Kidney (tissue), 14 donors: ENCODE data around the gene LMAN2. TPM values are rescaled to one million over a fixed set of nuclear protein-coding genes. Genes with fewer than 3 reads are reported as not detected.
A peak's percentile ranks its signal among the peaks of the same experiment; 100 is the strongest.

ENCODE experiments used
- DNase-seq, 5 donors: peaks; one replicate each; pipeline ENCODE4 v3.0.0-alpha.2; 2013 to 2020
- FAIRE-seq: peaks from 2 replicates; lab custom pipeline; 2012; peaks lifted over from hg19 to GRCh38; lab: Jason Lieb, UNC
- H3K27ac ChIP-seq, 2 donors: one replicate each; pipeline ENCODE4 v1.7.0; 2013; ENCODE audit warnings: low read depth in 2 of 2, low read length in 2 of 2, inconsistent platforms in 1 of 2
- H3K27me3 ChIP-seq: one replicate; pipeline ENCODE4 v1.7.1; 2013; ENCODE audit warnings: low read length, inconsistent platforms; ENCODE audit not compliant: control insufficient read depth, insufficient read depth
- H3K36me3 ChIP-seq, 3 donors: one replicate each; pipeline versions ENCODE4 v1.7.0 to v1.7.1; 2013; ENCODE audit warnings: low read length in 3 of 3, control low read depth in 1 of 3, inconsistent platforms in 1 of 3; ENCODE audit not compliant: insufficient read depth in 3 of 3, control insufficient read depth in 2 of 3
- H3K4me1 ChIP-seq, 3 donors: one replicate each; pipeline versions ENCODE4 v1.7.0 to v1.7.1; 2013; ENCODE audit warnings: low read length in 3 of 3, inconsistent platforms in 1 of 3, low read depth in 1 of 3; ENCODE audit not compliant: control insufficient read depth in 2 of 3, insufficient read depth in 2 of 3
- H3K4me3 ChIP-seq, 3 donors: one replicate each; pipeline versions ENCODE4 v1.7.0 to v1.8.1; 2013; ENCODE audit warnings: low read length in 3 of 3, control low read depth in 1 of 3, inconsistent platforms in 1 of 3
- H3K9ac ChIP-seq, 3 donors: one replicate each; pipeline versions ENCODE4 v1.7.0 to v1.7.1; 2013; ENCODE audit warnings: low read length in 3 of 3, control low read depth in 1 of 3, inconsistent platforms in 1 of 3
- H3K9me3 ChIP-seq, 3 donors: one replicate each; pipeline versions ENCODE4 v1.7.0 to v1.7.1; 2013; ENCODE audit warnings: low read length in 3 of 3, control low read depth in 1 of 3, inconsistent platforms in 1 of 3; ENCODE audit not compliant: control insufficient read depth in 2 of 3, insufficient read depth in 1 of 3
- intact Hi-C: fragments of 100-400 bp; cut with DNase I; formaldehyde crosslinking; loops from one replicate; pipeline ENCODE4 v1.11.1; 2022
- polyA plus RNA-seq: library from polyadenylated mRNA; stranded (reverse); fragments of 350-450 nt; fragmentation: Illumina TruSeq; extraction: RNeasy Lipid Tissue Mini Kit (QIAGEN cat#74804); gene quantifications from one replicate; pipeline ENCODE4 v1.2.3, GENCODE V29; 2014; ENCODE audit warnings: low read depth, low replicate concordance; ENCODE audit not compliant: insufficient read depth
- total RNA-seq: library from RNA; stranded (reverse); fragmentation: NEBNext Ultra II Directional; extraction: Animal tissue kit (Norgen Biotek cat#: 25700); gene quantifications from one replicate; pipeline ENCODE4 v1.2.1, GENCODE V29; 2021
- TF ChIP-seq, protein P1 (sequence below): IDR thresholded peaks from 3 replicates; pipeline ENCODE4 v1.5.1; 2012; ENCODE audit warnings: mild to moderate bottlenecking, moderate library complexity, borderline replicate concordance; ENCODE audit not compliant: insufficient read depth; ENCODE audit errors: extremely low read depth
- donor health status: control.
- donor health status: control.
- donor health status: control.
- donor health status: control.
- donor health status: control.
- donor health status: DM: yes; HTN: yes; CAD: no.
- donor health status: Normal renal cell carcinoma (clear cell type).

LMAN2 gene
- total and polyA plus RNA-seq, 2 donors from 2014 or later, result 137 to 190 TPM

DNA sequence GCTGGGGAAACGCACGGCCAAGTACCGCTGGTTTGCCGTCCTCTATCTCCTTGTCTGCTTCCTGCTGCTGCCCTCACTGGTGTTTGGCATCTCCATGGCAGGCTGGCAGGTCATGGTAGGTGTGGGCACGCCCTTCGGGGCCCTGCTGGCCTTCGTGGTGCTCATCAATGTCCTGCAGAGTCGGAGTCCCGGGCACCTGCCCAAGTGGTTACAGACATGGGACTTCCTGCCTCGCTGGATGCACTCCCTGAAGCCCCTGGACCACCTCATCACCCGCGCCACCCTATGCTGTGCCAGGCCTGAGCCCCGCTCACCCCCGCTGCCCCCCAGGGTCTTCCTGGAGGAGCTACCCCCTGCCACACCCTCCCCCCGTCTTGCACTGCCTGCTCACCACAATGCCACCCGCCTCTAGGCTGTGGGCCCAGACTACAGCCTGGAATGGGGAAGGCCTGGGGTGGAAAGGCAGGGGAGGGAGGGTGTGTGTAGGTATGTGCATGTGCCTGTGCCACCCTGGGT is 46.5 kb upstream of the LMAN2 start:
- Histone ChIP-seq H3K27ac (no peak overlapping the region), H3K36me3 (no peaks in the 10 kb centered on the region), H3K27me3 (peaks cover 18% of the 10 kb centered on the region), H3K9ac (no peak overlapping the region), H3K4me3 (no peak overlapping the region), H3K9me3 (no peaks in the 10 kb centered on the region), H3K4me1 (peaks cover 0 to 14% (median 0%) of the 10 kb centered on the region in 3 donors)
- FAIRE-seq (no peak), DNase-seq (peak in 1 of 5 donors; percentile 77)
- TF ChIP-seq, protein P1, sequence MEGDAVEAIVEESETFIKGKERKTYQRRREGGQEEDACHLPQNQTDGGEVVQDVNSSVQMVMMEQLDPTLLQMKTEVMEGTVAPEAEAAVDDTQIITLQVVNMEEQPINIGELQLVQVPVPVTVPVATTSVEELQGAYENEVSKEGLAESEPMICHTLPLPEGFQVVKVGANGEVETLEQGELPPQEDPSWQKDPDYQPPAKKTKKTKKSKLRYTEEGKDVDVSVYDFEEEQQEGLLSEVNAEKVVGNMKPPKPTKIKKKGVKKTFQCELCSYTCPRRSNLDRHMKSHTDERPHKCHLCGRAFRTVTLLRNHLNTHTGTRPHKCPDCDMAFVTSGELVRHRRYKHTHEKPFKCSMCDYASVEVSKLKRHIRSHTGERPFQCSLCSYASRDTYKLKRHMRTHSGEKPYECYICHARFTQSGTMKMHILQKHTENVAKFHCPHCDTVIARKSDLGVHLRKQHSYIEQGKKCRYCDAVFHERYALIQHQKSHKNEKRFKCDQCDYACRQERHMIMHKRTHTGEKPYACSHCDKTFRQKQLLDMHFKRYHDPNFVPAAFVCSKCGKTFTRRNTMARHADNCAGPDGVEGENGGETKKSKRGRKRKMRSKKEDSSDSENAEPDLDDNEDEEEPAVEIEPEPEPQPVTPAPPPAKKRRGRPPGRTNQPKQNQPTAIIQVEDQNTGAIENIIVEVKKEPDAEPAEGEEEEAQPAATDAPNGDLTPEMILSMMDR, result no peak
- intact Hi-C loops, result no loop called here

DNA sequence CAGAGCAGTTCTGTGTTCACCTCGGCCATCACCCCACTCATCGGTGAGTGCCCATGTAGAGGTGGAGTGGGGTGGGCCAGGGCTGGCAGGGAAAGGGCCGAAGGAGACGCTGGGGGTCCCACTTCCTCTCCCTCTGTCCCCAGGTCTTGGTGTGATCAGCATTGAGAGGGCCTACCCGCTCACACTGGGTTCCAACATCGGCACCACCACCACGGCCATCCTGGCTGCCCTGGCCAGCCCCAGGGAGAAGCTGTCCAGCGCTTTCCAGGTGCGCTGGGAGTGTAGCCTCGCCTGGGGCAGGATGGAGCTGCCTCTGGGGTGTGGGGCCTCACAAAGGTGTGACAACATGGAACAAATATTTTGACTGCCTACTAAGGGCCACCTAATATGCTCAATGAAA is 45.3 kb upstream of the LMAN2 start:
- Histone ChIP-seq H3K4me1 (peaks cover 0 to 5% (median 0%) of the 10 kb centered on the region in 3 donors), H3K9ac (no peak overlapping the region), H3K4me3 (no peak overlapping the region), H3K9me3 (no peaks in the 10 kb centered on the region), H3K27ac (no peak overlapping the region), H3K27me3 (peaks cover 9% of the 10 kb centered on the region), H3K36me3 (no peaks in the 10 kb centered on the region)
- intact Hi-C loops, result no loop called here
- TF ChIP-seq, protein P1, result no peak
- no peak for DNase-seq
- no peak for FAIRE-seq

DNA sequence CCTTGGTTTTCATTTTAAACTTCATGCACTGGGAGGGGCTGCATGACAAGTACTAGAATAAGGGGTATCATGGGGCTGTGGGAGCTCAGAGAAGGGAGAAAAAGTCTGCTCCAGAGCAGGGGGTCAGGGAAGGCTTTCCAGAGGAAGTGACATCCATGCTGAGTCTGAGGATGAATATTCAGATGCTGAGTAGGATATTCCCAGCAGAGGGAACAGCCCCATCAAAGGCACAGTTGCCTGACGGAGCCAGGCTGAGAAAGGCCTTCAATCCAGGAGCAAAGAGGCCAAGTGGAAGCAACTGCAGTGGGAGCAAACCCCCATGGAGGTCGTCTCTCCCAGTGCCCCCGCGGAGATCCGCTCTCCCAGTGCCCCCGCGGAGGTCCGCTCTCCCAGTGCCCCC is 44.6 kb upstream of the LMAN2 start:
- TF ChIP-seq, protein P1, result no peak
- H3K36me3 ChIP-seq, result no peaks in the 10 kb centered on the region
- intact Hi-C loops, result no loop called here
- H3K9me3 ChIP-seq, result no peaks in the 10 kb centered on the region
- H3K27me3 ChIP-seq, result peaks cover 5% of the 10 kb centered on the region
- DNase-seq (no peak), FAIRE-seq (no peak)
- no peak overlapping the region for H3K4me3 ChIP-seq
- peaks cover 0 to 5% (median 0%) of the 10 kb centered on the region in 3 donors for H3K4me1 ChIP-seq
- no peak overlapping the region for H3K27ac ChIP-seq
- no peak overlapping the region for H3K9ac ChIP-seq

DNA sequence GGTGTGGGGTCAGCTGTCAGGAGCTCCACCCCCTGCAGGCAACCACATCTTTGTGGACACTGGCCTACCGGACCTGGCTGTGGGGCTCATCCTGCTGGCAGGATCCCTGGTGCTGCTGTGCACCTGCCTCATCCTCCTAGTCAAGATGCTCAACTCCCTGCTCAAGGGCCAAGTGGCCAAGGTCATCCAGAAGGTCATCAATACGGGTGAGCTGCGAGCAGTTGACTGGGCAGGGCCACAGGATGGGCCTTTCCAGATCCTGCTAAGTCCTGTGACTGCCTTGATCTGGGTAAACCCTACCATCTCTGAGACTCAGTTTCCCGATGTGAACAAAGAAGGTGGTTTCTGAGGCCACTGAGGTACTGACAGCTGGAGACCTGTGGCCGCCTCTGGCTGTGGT is 42.5 kb upstream of the LMAN2 start:
- TF ChIP-seq, protein P1, result no peak
- FAIRE-seq, result no peak
- intact Hi-C loops, result no loop called here
- H3K36me3 ChIP-seq, result peaks cover 0 to 1% (median 0%) of the 10 kb centered on the region in 3 donors
- peaks cover 0 to 8% (median 0%) of the 10 kb centered on the region in 3 donors for H3K4me1 ChIP-seq
- H3K9me3 ChIP-seq, result no peaks in the 10 kb centered on the region
- H3K9ac ChIP-seq, result no peak overlapping the region
- no peak overlapping the region for H3K4me3 ChIP-seq
- no peak for DNase-seq
- no peak overlapping the region for H3K27ac ChIP-seq
- H3K27me3 ChIP-seq, result peaks cover 2% of the 10 kb centered on the region
